GM06990 (cell line): ENCODE measurements around the gene SNAP47.

Experiments used
- DNase-seq: peaks from one replicate; pipeline ENCODE4 v3.0.0-alpha.2; 2011; ENCODE audit not compliant: insufficient read length; ENCODE audit errors: extremely low read depth
- H3K27me3 ChIP-seq: replicated peaks from 2 replicates; pipeline ENCODE4 v1.6.0; 2011; ENCODE audit warnings: low read length; ENCODE audit not compliant: control insufficient read depth, insufficient read depth
- H3K36me3 ChIP-seq: 2 replicates; pipeline ENCODE4 v1.5.1; 2011; ENCODE audit warnings: low read length; ENCODE audit not compliant: control insufficient read depth, insufficient read depth
- H3K4me3 ChIP-seq: replicated peaks from 2 replicates; pipeline ENCODE4 v1.5.1; 2011; ENCODE audit warnings: low read depth, mild to moderate bottlenecking, control low read depth, low read length
- CTCF ChIP-seq: IDR thresholded peaks from 2 replicates; pipeline ENCODE4 v1.5.1; 2011; ENCODE audit warnings: low read length, control low read depth, mild to moderate bottlenecking, inconsistent platforms; ENCODE audit not compliant: insufficient read depth, poor library complexity, severe bottlenecking

SNAP47 gene

GRCh38 chr1:227739636-227740035 lies 4.4 kb downstream of the SNAP47 start:
- no peaks in the 10 kb centered on the region; the same call in none of the 2 replicates for H3K36me3 ChIP-seq
- H3K27me3 ChIP-seq: no peaks in the 10 kb centered on the region
- DNase-seq: no peak
- no peak for TF ChIP-seq CTCF
- no peak overlapping the region for H3K4me3 ChIP-seq

GRCh38 chr1:227740401-227740960 lies 5.2 kb downstream of the SNAP47 start:
- DNase-seq: no peak
- no peak for TF ChIP-seq CTCF
- no peaks in the 10 kb centered on the region; the same call in none of the 2 replicates for H3K36me3 ChIP-seq

GRCh38 chr1:227741166-227741870 lies 6.1 kb downstream of the SNAP47 start:
- no peak for TF ChIP-seq CTCF

More at GRCh38 chr1:227740401-227740960, 5.2 kb downstream of the SNAP47 start:
- H3K27me3 ChIP-seq: no peaks in the 10 kb centered on the region
- no peak overlapping the region for H3K4me3 ChIP-seq

GRCh38 chr1:227742738-227743715 lies 7.8 kb downstream of the SNAP47 start:
- no peak for DNase-seq
- no peaks in the 10 kb centered on the region for H3K27me3 ChIP-seq
- no peak for TF ChIP-seq CTCF
- no peak overlapping the region for H3K4me3 ChIP-seq
- peaks cover 2% of the 10 kb centered on the region for H3K36me3 ChIP-seq

More at GRCh38 chr1:227741166-227741870, 6.1 kb downstream of the SNAP47 start:
- no peaks in the 10 kb centered on the region for H3K27me3 ChIP-seq
- DNase-seq: no peak
- H3K36me3 ChIP-seq: no peaks in the 10 kb centered on the region; the same call in none of the 2 replicates
- no peak overlapping the region for H3K4me3 ChIP-seq

GRCh38 chr1:227744668-227745067 lies 9.4 kb downstream of the SNAP47 start:
- no peak overlapping the region for H3K4me3 ChIP-seq
- no peaks in the 10 kb centered on the region for H3K27me3 ChIP-seq
- peaks cover 10% of the 10 kb centered on the region for H3K36me3 ChIP-seq
- no peak for TF ChIP-seq CTCF
- DNase-seq: no peak
